GM12878 (cell line): ENCODE results near the gene TRAPPC11. TPM values are rescaled to one million over a fixed set of nuclear protein-coding genes. Genes with fewer than 3 reads are reported as not detected.

Experiments used
- ATF7 ChIP-seq: fragments of 450-650 bp; IDR thresholded peaks from 2 replicates; pipeline ENCODE4 v1.6.1; 2016; ENCODE audit warnings: low read depth, mild to moderate bottlenecking
- BACH1 ChIP-seq: fragments of 450-650 bp; IDR thresholded peaks from 2 replicates; pipeline ENCODE4 v1.6.1; 2017; ENCODE audit warnings: mild to moderate bottlenecking, borderline replicate concordance
- BCL11A ChIP-seq: IDR thresholded peaks from 2 replicates; pipeline ENCODE4 v1.6.1; 2011; ENCODE audit warnings: low read depth, low read length
- CBFB ChIP-seq: IDR thresholded peaks from 2 replicates; pipeline ENCODE4 v1.6.1; 2016; ENCODE audit warnings: antibody characterized with exemption, low read depth
- CREB1 ChIP-seq: IDR thresholded peaks from 2 replicates; pipeline ENCODE4 v1.6.1; 2012; ENCODE audit warnings: low read depth, mild to moderate bottlenecking, inconsistent platforms
- IKZF2 ChIP-seq, 2 experiments: fragments of 450-650 bp; IDR thresholded peaks; 2 replicates each; pipeline ENCODE4 v1.6.1; 2017; ENCODE audit warnings: mild to moderate bottlenecking in 2 of 2, moderate library complexity in 2 of 2
- KLF5 ChIP-seq: fragments of 450-650 bp; IDR thresholded peaks from 2 replicates; pipeline ENCODE4 v1.6.1; 2014; ENCODE audit warnings: mild to moderate bottlenecking; ENCODE audit not compliant: partially characterized antibody
- MEF2A ChIP-seq: IDR thresholded peaks from 2 replicates; pipeline ENCODE4 v1.6.1; 2011; ENCODE audit warnings: low read depth, mild to moderate bottlenecking, low read length, moderate library complexity; ENCODE audit not compliant: insufficient read depth
- MTA2 ChIP-seq: fragments of 450-650 bp; IDR thresholded peaks from 2 replicates; pipeline ENCODE4 v1.6.1; 2016; ENCODE audit warnings: low read depth, mild to moderate bottlenecking, moderate library complexity
- NFIC ChIP-seq: IDR thresholded peaks from 2 replicates; pipeline ENCODE4 v1.6.1; 2012; ENCODE audit warnings: low read depth, mild to moderate bottlenecking, inconsistent platforms, low read length, moderate library complexity
- POLR2AphosphoS2 ChIP-seq: IDR thresholded peaks from 2 replicates; pipeline ENCODE4 v1.6.1; 2011; ENCODE audit warnings: low read depth, mild to moderate bottlenecking, low read length, improper control_type of control experiment, moderate library complexity
- RAD51 ChIP-seq: fragments of 450-650 bp; IDR thresholded peaks from 2 replicates; pipeline ENCODE4 v1.6.1; 2016; ENCODE audit warnings: moderate library complexity, mild to moderate bottlenecking, inconsistent platforms
- RCOR1 ChIP-seq: conservative IDR thresholded peaks from 2 replicates; pipeline ENCODE4 v1.6.1; 2012; ENCODE audit warnings: low read depth, low read length, improper control_type of control experiment
- ZNF384 ChIP-seq: IDR thresholded peaks from 2 replicates; pipeline ENCODE4 v1.6.1; 2012; ENCODE audit warnings: low read depth, mild to moderate bottlenecking, low read length, improper control_type of control experiment, borderline replicate concordance
- ZZZ3 ChIP-seq: IDR thresholded peaks from 2 replicates; pipeline ENCODE4 v1.6.1; 2011; ENCODE audit warnings: low read depth; ENCODE audit not compliant: control insufficient read depth, insufficient read length
- polyA plus RNA-seq, 11 experiments: library from polyadenylated mRNA; depleted of rRNA in 4 of 11; unstranded in 6 of 11; stranded (reverse) in 5 of 11; fragments of >200 nt; fragmentation: Nextera tagmentation in 4 of 11; fragmentation: Illumina TruSeq in 1 of 11; extraction: Ambion mirVana in 4 of 11; extraction: Trizol in 1 of 11; gene quantifications; 1 replicate in 1 of 11; 2 replicates in 10 of 11; pipeline versions ENCODE4 v1.2.1 to v1.2.3, GENCODE V29; 2011 to 2016; ENCODE audit warnings: inconsistent platforms in 2 of 11, missing spikeins in 2 of 11, low read depth in 1 of 11
- total RNA-seq, 4 experiments: library from RNA; depleted of rRNA in 3 of 4; stranded (reverse); fragments of >200 nt in 3 of 4; fragmentation: Illumina TruSeq in 1 of 4; extraction: Trizol in 1 of 4; gene quantifications; 2 replicates each; pipeline versions ENCODE4 v1.2.1 to v1.2.3, GENCODE V29; 2013 to 2021
- TF ChIP-seq, protein P1 (sequence below): IDR thresholded peaks from 2 replicates; pipeline ENCODE4 v1.6.1; 2012; ENCODE audit warnings: improper control_type of control experiment, low read depth, low read length; ENCODE audit not compliant: insufficient replicate concordance
- TF ChIP-seq, protein P2 (sequence below): IDR thresholded peaks from 2 replicates; pipeline ENCODE4 v1.6.1; 2011; ENCODE audit warnings: mild to moderate bottlenecking, low read depth, low read length, moderate library complexity; ENCODE audit not compliant: insufficient replicate concordance
- TF ChIP-seq, protein P3 (sequence below): fragments of 450-650 bp; IDR thresholded peaks from 2 replicates; pipeline ENCODE4 v1.6.1; 2017; ENCODE audit warnings: mild to moderate bottlenecking
- TF ChIP-seq, protein P4 (sequence below): fragments of 450-650 bp; IDR thresholded peaks from 2 replicates; pipeline ENCODE4 v1.6.1; 2014; ENCODE audit warnings: mild to moderate bottlenecking
- TF ChIP-seq, protein P5 (sequence below): IDR thresholded peaks from 2 replicates; pipeline ENCODE4 v1.6.1; 2011; ENCODE audit warnings: borderline replicate concordance, low read depth, mild to moderate bottlenecking, moderate library complexity, mixed read lengths, low read length; ENCODE audit not compliant: insufficient read depth; ENCODE audit errors: extremely low read length

The TRAPPC11 gene
- total and polyA plus RNA-seq, 10 of the 15 experiments (the other 5 are each of a cell fraction or from before 2014, with no cell fraction given): 7.3 to 40.5 (median 22.3) TPM

DNA sequence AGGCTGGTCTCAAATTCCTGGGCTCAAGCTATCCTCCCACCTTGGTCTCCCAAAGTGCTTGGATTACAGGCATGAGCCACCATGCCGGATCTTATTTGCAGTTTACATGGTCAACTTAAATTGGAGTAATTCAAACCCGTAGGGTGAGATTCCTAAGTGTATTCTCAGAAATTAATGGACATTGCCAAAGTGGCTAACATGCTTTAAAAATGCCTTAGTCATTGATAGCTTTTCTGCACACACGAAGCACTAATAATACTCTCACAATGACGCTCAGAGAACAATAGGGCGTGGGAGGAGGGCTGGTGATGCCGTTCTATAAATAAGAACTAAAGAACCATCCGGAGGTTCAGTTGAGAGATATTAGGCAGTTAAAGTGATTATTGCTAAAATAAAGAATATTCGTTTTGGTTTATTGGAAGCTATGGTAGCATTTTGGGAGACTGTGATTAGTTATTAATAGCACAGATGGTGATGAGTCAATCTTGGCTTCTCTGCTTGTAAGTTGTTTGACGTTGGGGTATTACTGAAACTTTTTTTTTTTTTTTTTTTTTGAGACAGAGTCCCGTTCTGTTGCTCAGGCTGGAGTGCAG is 79.1 kb downstream of the TRAPPC11 start (continued):
- TF ChIP-seq, protein P1, sequence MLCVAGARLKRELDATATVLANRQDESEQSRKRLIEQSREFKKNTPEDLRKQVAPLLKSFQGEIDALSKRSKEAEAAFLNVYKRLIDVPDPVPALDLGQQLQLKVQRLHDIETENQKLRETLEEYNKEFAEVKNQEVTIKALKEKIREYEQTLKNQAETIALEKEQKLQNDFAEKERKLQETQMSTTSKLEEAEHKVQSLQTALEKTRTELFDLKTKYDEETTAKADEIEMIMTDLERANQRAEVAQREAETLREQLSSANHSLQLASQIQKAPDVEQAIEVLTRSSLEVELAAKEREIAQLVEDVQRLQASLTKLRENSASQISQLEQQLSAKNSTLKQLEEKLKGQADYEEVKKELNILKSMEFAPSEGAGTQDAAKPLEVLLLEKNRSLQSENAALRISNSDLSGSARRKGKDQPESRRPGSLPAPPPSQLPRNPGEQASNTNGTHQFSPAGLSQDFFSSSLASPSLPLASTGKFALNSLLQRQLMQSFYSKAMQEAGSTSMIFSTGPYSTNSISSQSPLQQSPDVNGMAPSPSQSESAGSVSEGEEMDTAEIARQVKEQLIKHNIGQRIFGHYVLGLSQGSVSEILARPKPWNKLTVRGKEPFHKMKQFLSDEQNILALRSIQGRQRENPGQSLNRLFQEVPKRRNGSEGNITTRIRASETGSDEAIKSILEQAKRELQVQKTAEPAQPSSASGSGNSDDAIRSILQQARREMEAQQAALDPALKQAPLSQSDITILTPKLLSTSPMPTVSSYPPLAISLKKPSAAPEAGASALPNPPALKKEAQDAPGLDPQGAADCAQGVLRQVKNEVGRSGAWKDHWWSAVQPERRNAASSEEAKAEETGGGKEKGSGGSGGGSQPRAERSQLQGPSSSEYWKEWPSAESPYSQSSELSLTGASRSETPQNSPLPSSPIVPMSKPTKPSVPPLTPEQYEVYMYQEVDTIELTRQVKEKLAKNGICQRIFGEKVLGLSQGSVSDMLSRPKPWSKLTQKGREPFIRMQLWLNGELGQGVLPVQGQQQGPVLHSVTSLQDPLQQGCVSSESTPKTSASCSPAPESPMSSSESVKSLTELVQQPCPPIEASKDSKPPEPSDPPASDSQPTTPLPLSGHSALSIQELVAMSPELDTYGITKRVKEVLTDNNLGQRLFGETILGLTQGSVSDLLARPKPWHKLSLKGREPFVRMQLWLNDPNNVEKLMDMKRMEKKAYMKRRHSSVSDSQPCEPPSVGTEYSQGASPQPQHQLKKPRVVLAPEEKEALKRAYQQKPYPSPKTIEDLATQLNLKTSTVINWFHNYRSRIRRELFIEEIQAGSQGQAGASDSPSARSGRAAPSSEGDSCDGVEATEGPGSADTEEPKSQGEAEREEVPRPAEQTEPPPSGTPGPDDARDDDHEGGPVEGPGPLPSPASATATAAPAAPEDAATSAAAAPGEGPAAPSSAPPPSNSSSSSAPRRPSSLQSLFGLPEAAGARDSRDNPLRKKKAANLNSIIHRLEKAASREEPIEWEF: peak; percentile 25
- TF ChIP-seq MEF2A: peak; percentile 93
- TF ChIP-seq, protein P2, sequence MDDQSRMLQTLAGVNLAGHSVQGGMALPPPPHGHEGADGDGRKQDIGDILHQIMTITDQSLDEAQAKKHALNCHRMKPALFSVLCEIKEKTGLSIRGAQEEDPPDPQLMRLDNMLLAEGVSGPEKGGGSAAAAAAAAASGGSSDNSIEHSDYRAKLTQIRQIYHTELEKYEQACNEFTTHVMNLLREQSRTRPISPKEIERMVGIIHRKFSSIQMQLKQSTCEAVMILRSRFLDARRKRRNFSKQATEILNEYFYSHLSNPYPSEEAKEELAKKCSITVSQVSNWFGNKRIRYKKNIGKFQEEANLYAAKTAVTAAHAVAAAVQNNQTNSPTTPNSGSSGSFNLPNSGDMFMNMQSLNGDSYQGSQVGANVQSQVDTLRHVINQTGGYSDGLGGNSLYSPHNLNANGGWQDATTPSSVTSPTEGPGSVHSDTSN: no peak
- 0 out of 2 replicates have a peak, but pooled peaks have one; percentile 36 for TF ChIP-seq NFIC
- no peak for TF ChIP-seq ZZZ3
- peak; percentile 81 for TF ChIP-seq ATF7
- TF ChIP-seq ZNF384: peak; percentile 59; the same call in 1 of the 2 replicates
- TF ChIP-seq KLF5: no peak
- TF ChIP-seq, protein P3, sequence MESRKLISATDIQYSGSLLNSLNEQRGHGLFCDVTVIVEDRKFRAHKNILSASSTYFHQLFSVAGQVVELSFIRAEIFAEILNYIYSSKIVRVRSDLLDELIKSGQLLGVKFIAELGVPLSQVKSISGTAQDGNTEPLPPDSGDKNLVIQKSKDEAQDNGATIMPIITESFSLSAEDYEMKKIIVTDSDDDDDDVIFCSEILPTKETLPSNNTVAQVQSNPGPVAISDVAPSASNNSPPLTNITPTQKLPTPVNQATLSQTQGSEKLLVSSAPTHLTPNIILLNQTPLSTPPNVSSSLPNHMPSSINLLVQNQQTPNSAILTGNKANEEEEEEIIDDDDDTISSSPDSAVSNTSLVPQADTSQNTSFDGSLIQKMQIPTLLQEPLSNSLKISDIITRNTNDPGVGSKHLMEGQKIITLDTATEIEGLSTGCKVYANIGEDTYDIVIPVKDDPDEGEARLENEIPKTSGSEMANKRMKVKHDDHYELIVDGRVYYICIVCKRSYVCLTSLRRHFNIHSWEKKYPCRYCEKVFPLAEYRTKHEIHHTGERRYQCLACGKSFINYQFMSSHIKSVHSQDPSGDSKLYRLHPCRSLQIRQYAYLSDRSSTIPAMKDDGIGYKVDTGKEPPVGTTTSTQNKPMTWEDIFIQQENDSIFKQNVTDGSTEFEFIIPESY: no peak
- TF ChIP-seq CBFB: no peak
- TF ChIP-seq RAD51: no peak
- TF ChIP-seq, protein P4, sequence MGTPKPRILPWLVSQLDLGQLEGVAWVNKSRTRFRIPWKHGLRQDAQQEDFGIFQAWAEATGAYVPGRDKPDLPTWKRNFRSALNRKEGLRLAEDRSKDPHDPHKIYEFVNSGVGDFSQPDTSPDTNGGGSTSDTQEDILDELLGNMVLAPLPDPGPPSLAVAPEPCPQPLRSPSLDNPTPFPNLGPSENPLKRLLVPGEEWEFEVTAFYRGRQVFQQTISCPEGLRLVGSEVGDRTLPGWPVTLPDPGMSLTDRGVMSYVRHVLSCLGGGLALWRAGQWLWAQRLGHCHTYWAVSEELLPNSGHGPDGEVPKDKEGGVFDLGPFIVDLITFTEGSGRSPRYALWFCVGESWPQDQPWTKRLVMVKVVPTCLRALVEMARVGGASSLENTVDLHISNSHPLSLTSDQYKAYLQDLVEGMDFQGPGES: no peak
- TF ChIP-seq, protein P5, sequence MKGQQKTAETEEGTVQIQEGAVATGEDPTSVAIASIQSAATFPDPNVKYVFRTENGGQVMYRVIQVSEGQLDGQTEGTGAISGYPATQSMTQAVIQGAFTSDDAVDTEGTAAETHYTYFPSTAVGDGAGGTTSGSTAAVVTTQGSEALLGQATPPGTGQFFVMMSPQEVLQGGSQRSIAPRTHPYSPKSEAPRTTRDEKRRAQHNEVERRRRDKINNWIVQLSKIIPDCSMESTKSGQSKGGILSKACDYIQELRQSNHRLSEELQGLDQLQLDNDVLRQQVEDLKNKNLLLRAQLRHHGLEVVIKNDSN: no peak
- TF ChIP-seq RCOR1: no peak
- peak; percentile 46 to 55; a peak in 1 of 4 replicates for TF ChIP-seq IKZF2 (IDR thresholded peaks at IDR 0.05)
- no peak for TF ChIP-seq POLR2AphosphoS2
- TF ChIP-seq MTA2: peak; percentile 81; the same call in 1 of the 2 replicates
- TF ChIP-seq BACH1: peak; percentile 90; the same call in 1 of the 2 replicates
- TF ChIP-seq BCL11A: peak; percentile 93
- 0 out of 2 replicates have a peak, but pooled peaks have one; percentile 38 for TF ChIP-seq CREB1
